Body of pancreas (tissue), 4 donors: Measurements from ENCODE around the gene MYO1H.

ENCODE experiments used
- CTCF ChIP-seq, 7 experiments: fragments of 450-650 bp in 4 of 7; fragments of 200-600 bp in 3 of 7; sonication (generic) in 3 of 7; IDR thresholded peaks; one replicate each; pipeline ENCODE4 v1.5.1; 2016 to 2019; ENCODE audit warnings: antibody characterized with exemption in 7 of 7
- POLR2A ChIP-seq, 3 donors: fragments of 450-650 bp; IDR thresholded peaks; one replicate each; pipeline ENCODE4 v1.6.1; 2016; ENCODE audit warnings: antibody characterized with exemption in 3 of 3, mild to moderate bottlenecking in 2 of 3

GRCh38 chr12:109477185-109477962 is 129.7 kb downstream of the MYO1H start, which contains the start of the genes KCTD10 and UBE3B:
- TF ChIP-seq CTCF (IDR thresholded peaks at IDR 0.05): peak in 3 of 7 experiments; percentile 22 to 35 (median 29)
- peak in 2 of 3 donors; percentile 74 to 81 for TF ChIP-seq POLR2A (IDR thresholded peaks at IDR 0.05)
